ENCODE measurements around the gene POU2AF3. TPM values are rescaled to one million over a fixed set of nuclear protein-coding genes. Genes with fewer than 3 reads are reported as not detected.

The POU2AF3 gene
- polyA plus RNA-seq, 4 donors: 3.4 to 13.8 (median 6.4) TPM

DNA sequence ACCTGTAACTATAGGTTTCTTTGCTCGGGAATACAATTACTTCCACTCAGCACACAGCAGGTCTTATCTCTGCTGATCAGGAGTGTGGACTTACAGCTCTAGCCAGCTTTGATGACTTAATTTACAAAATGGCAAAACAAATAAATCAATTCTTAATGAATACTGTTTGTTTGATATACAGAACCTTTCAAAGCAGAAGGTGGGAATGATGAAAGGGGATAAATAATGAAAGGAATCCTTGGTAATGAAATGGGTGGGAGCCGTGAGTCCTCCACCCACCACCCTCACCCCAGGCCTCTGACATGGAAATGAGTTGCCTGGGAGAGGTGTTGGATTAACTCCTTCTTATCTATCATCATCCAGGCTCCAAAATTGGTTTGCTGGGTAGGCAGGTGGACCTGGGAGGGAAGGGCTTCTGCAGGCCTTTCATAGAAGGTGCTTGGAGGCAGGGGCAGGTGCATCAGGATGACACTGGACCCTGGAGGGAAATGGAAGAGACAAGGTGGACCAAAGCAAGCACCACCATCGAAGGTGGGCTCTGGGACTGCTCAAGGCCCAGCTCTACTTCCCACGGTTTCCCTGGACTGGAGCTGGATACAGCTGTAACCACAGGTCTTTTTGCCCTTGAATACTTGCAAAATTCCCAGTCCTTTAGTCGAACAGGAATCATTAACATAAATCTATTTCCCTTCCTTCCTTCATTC, 57.8 kb downstream of the POU2AF3 start:
- H3K4me1 ChIP-seq (ENCODE audit: control insufficient read depth in 3 of 3, insufficient read depth in 2 of 3, low read depth in 1 of 3, low read length in 2 of 3): peaks cover 0 to 59% (median 4%) of the 10 kb centered on the region in 3 donors
- no peak overlapping the region for H3K27ac ChIP-seq (ENCODE audit: low read depth in 1 of 3, low read length in 2 of 3)
- H3K27me3 ChIP-seq (ENCODE audit: control insufficient read depth in 3 of 3, insufficient read depth in 3 of 3, low read length in 3 of 3): no peaks in the 10 kb centered on the region
- no peaks in the 10 kb centered on the region for H3K36me3 ChIP-seq (ENCODE audit: control insufficient read depth in 3 of 3, insufficient read depth in 2 of 3, low read depth in 1 of 3, low read length in 3 of 3)
- DNase-seq (no peak), FAIRE-seq (no peak)
- 51 to 64% (median 51%) methylated on average over 5 of the region's 5 CpGs for WGBS, 3 donors
- H3K4me3 ChIP-seq (ENCODE audit: low read depth in 1 of 3, low read length in 3 of 3): no peak overlapping the region
- H3K9me3 ChIP-seq (ENCODE audit: control insufficient read depth in 2 of 2, insufficient read depth in 1 of 2, low read depth in 1 of 2, low read length in 1 of 2): no peaks in the 10 kb centered on the region

DNA sequence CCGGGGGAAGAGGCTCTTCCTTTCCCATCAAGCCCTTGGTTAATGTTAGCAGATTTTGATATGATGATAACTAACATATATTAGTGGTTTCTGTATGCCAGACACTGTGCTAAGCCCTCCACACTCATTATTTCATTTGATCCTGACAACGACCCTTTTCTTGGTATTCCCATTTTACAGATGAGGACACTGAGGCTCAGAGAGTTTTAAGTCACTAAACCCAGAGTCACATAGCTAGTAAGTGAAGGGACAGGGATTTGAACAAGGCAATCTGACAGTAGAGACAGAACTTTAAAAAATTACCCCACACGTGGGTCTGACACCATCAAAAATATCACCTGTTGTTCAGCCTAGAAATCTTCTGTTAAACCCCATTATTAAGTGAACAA, 58.3 kb downstream of the POU2AF3 start:
- FAIRE-seq (no peak), DNase-seq (no peak)
- no peaks in the 10 kb centered on the region for H3K36me3 ChIP-seq (ENCODE audit: control insufficient read depth in 3 of 3, insufficient read depth in 2 of 3, low read depth in 1 of 3, low read length in 3 of 3)
- 64 to 79% (median 71%) methylated on average over 3 of the region's 3 CpGs for WGBS, 3 donors
- no peaks in the 10 kb centered on the region for H3K27me3 ChIP-seq (ENCODE audit: control insufficient read depth in 3 of 3, insufficient read depth in 3 of 3, low read length in 3 of 3)
- no peak overlapping the region for H3K27ac ChIP-seq (ENCODE audit: low read depth in 1 of 3, low read length in 2 of 3)
- H3K9me3 ChIP-seq (ENCODE audit: control insufficient read depth in 2 of 2, insufficient read depth in 1 of 2, low read depth in 1 of 2, low read length in 1 of 2): no peaks in the 10 kb centered on the region
- peaks cover 0 to 64% (median 5%) of the 10 kb centered on the region in 3 donors for H3K4me1 ChIP-seq (ENCODE audit: control insufficient read depth in 3 of 3, insufficient read depth in 2 of 3, low read depth in 1 of 3, low read length in 2 of 3)
- H3K4me3 ChIP-seq (ENCODE audit: low read depth in 1 of 3, low read length in 3 of 3): no peak overlapping the region

DNA sequence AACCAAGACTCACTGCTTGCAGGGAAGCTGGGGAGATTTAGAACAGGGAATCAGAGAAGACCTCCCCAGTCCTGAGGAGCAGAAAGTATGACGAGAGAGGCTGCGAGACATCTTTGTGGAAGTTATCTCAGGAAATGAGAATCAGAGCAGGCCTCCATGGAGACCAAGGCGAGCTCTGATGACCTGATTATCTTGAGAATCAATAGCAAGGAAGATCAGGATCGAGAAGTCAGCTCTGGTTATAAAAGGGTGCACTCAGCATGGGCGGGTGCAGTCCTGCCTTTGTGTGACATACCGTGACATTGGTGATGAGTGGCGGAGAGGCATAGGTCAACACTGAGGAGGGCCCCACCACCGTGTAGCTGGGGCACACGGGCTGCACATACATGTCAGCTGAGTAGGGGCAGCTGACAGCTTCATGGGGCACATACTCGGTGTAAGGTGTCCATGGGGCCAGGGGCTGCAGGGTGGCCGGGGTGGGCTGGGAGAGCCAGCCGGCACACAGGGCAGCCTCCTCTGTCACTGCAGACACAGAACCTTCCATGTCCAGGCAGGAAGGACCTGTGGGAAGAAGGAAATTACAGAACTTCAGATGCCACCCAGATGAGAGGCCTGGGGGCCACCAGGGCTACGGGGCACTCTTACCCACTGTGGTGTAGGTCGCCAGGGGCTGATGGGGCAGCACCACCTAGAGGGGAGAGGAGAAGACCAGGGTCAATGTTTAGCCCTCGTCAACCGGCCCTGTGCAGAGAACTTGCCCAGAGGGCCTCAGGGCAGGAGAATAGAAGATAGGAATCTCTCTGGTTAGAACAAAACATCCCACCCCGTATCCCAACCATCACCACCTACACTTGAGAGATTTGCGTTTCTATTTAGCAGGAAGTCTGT, 59.0 kb downstream of the POU2AF3 start:
- peaks cover 0 to 70% (median 5%) of the 10 kb centered on the region in 3 donors for H3K4me1 ChIP-seq (ENCODE audit: control insufficient read depth in 3 of 3, insufficient read depth in 2 of 3, low read depth in 1 of 3, low read length in 2 of 3)
- no peak overlapping the region for H3K4me3 ChIP-seq (ENCODE audit: low read depth in 1 of 3, low read length in 3 of 3)
- FAIRE-seq (no peak), DNase-seq (peak in 1 of 2 donors; percentile 63)
- no peaks in the 10 kb centered on the region for H3K36me3 ChIP-seq (ENCODE audit: control insufficient read depth in 3 of 3, insufficient read depth in 2 of 3, low read depth in 1 of 3, low read length in 3 of 3)
- H3K27me3 ChIP-seq (ENCODE audit: control insufficient read depth in 3 of 3, insufficient read depth in 3 of 3, low read length in 3 of 3): no peaks in the 10 kb centered on the region
- no peaks in the 10 kb centered on the region for H3K9me3 ChIP-seq (ENCODE audit: control insufficient read depth in 2 of 2, insufficient read depth in 1 of 2, low read depth in 1 of 2, low read length in 1 of 2)
- peak overlapping the region in 2 of 3 donors; percentile 8 to 44 for H3K27ac ChIP-seq (ENCODE audit: low read depth in 1 of 3, low read length in 2 of 3)
- 72 to 85% (median 77%) methylated on average over 18 of the region's 18 CpGs for WGBS, 3 donors

Other genes starting within 250 kb of the POU2AF3 start
- gene POU2AF2, start 52.8 kb upstream of the POU2AF3 start, polyA plus RNA-seq: 1 to 10 TPM in 2 of 4 donors, under 1 TPM in 2; 0.46 to 2.7 (median 1.2) TPM
- gene POU2AF1, start 80.7 kb downstream of the POU2AF3 start, polyA plus RNA-seq: 1 to 10 TPM; 1.0 to 9.2 (median 3.4) TPM
- gene BTG4, start 213.8 kb downstream of the POU2AF3 start, polyA plus RNA-seq: not detected
- gene HOATZ, start 216.2 kb downstream of the POU2AF3 start, polyA plus RNA-seq: under 1 TPM in 1 of 4 donors, not detected in 3; 0.03 TPM
- gene LAYN, start 242.2 kb downstream of the POU2AF3 start, polyA plus RNA-seq: 1 to 10 TPM in 3 of 4 donors, not detected in 1; 2.4 to 9.9 (median 3.8) TPM

Measured in small intestine (tissue), 7 donors.